Cortex of kidney (tissue), 1 donor: ENCODE data around the gene FAM222B.

ENCODE experiments used
- DNase-seq: peaks from one replicate; lab custom pipeline; 2025; lab: John Stamatoyannopoulos, UW

FAM222B gene

GRCh38 chr17:28712032-28712704 is 130.4 kb downstream of the FAM222B start:
- DNase-seq, result no peak

DNA sequence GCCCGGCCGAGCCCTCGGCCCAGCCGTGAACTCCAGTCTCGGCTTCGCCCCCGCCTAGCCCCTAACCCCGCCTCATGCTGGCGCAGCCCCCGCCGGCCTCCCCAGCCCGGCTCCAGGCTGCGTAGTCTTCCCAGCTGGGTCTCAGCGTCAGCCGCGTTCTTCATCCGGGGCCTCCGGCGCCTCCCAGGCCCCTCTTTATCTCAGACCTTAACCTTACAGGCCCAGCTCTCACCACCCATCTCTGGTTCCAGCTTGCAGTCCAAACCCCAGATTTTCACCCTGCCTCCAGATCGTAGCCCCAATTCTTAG is 130.9 kb downstream of the FAM222B start, which contains the start of gene PROCA1:
Gene PROCA1 (minus strand): TSS at position 166 of the 309 bp plus-strand sequence. CDS start 228 bp downstream, outside the sequence.
- DNase-seq, result no peak

DNA sequence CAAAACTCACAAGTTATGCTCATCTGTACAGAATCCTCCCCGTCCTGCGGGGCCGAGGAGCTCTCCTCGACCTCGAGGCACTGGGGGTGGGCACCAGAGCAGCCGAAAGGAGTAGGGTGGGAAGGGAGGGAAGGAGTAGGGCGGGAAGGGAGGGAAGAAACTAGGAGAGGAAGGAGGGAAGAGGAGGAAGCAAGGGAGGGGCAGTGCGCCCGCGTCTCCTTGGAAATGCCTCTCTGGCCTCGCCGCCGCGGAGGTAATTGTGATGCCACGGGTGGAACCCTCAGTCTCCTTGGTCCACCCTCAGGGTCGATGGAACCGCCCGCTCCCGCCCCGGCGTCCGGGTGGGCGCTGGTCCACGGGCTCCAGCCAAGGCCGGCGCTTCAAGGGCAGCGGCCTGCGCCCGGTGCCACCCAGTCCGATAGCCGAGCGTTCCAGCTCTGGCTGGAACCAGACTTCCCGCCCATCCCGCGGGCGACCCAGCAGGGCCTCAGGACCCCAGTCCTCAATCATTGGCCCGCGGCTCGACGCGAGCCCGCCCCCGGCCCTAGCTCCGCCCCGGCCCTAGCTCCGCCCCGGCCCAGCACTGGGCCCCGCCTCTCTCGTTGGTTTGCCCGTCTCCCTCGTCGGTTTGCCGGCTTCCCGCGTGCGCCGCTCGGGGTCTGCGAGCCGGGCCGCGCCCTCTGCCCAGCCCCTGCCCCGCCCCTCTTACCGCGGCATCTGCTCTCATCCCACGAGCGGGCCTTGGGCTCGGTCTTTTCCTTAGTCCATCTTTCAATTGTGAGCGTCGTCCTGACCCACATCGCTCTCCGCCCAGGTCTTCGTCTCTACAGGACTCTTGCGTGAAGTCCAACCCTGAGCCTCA is 131.5 kb downstream of the FAM222B start:
- peak; percentile 99 for DNase-seq

DNA sequence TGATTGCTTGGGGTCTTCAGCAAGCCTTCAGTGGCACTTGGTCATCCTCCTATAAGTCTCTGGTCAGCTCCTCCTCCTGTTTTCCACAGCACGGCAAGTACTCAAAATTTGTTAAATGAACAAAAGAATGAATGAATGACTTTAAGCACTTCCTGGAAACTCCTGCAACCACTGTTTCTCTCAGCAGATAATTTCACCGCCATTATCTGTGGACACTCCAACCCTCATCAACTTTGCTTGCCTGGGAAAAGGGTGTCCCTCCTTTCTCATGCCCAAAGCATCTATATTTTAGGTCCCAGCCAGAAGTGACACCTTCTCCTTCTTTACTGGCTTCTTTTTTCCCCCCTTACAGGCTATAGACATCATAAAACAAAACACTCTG is 135.3 kb downstream of the FAM222B start:
- no peak for DNase-seq

GRCh38 chr17:28706471-28707338 is 135.9 kb downstream of the FAM222B start:
- DNase-seq, result no peak
